HepG2 (cell line): ENCODE data around the gene IL24. TPM values are rescaled to one million over a fixed set of nuclear protein-coding genes. Genes with fewer than 3 reads are reported as not detected.
A peak's percentile ranks its signal among the peaks of the same experiment; 100 is the strongest.

Experiments used
- ATAC-seq: fragments of 200-7000 bp; cut with Tn5 transposase; 3 replicates; pipeline ENCODE4 v1.9.1; 2020; ENCODE audit warnings: mild to moderate bottlenecking, moderate library complexity
- BruUV-seq: library from RNA; stranded (reverse); fragments of 400-500 nt; replicated peaks from 2 replicates; lab custom pipeline; 2021; lab: Mats Ljungman, UMichigan
- CTCF ChIA-PET: fragments of 300-600 bp; formaldehyde crosslinking; extraction: SDS; loops from one replicate; lab custom pipeline; 2021; ENCODE audit warnings: low total read pairs, inconsistent platforms, low intra/inter-chr PET ratio; lab: Yijun Ruan, JAX
- POLR2A ChIA-PET: fragments of 350-600 bp; sonication (Branson Sonifier 250); formaldehyde crosslinking; loops from one replicate; lab custom pipeline; 2020; ENCODE audit warnings: antibody characterized with exemption, inconsistent platforms; lab: Yijun Ruan, JAX
- DNase-seq: peaks from one replicate; pipeline ENCODE4 v3.0.0-alpha.2; 2015; ENCODE audit warnings: low spot score
- FAIRE-seq: peaks from 3 replicates; lab custom pipeline; 2011; peaks lifted over from hg19 to GRCh38; lab: Jason Lieb, UNC
- H2AFZ ChIP-seq: one replicate; pipeline ENCODE4 v1.6.1; 2011; ENCODE audit warnings: low read length, inconsistent platforms
- H3K27ac ChIP-seq: fragments of 300-600 bp; 3 replicates; pipeline ENCODE4 v1.8.0; 2011; ENCODE audit warnings: mixed run types, mild to moderate bottlenecking, mixed read lengths, low read length, inconsistent platforms; ENCODE audit not compliant: insufficient read depth; ENCODE audit errors: extremely low read length
- H3K27me3 ChIP-seq, 2 experiments: fragments of 200-600 bp in 1 of 2; 2 replicates in 1 of 2; 3 replicates in 1 of 2; pipeline versions ENCODE4 v1.6.0 to v1.8.0; 2011; ENCODE audit warnings: low read length in 2 of 2, mild to moderate bottlenecking in 2 of 2, moderate library complexity in 2 of 2, inconsistent platforms in 1 of 2; ENCODE audit not compliant: insufficient read depth in 2 of 2, control insufficient read depth in 1 of 2
- H3K36me3 ChIP-seq, 2 experiments: fragments of 200-600 bp in 1 of 2; replicated peaks in 1 of 2; 2 replicates in 1 of 2; 3 replicates in 1 of 2; pipeline versions ENCODE4 v1.5.1 to v1.8.0; 2011; ENCODE audit warnings: low read length in 2 of 2, inconsistent platforms in 1 of 2; ENCODE audit not compliant: insufficient read depth in 2 of 2, control insufficient read depth in 1 of 2
- H3K4me1 ChIP-seq: 2 replicates; pipeline ENCODE4 v1.5.1; 2012; ENCODE audit warnings: low read length, inconsistent platforms; ENCODE audit not compliant: insufficient read depth
- H3K4me2 ChIP-seq: 2 replicates; pipeline ENCODE4 v1.6.0; 2011; ENCODE audit warnings: low read depth, low read length, inconsistent platforms
- H3K4me3 ChIP-seq, 3 experiments: fragments of 200-600 bp in 1 of 3; sonication (generic), shearing (Covaris generic) in 1 of 3; replicated peaks in 1 of 3; 2 replicates each; pipeline ENCODE4 v1.5.1; 2011 to 2016; ENCODE audit warnings: low read length in 3 of 3, inconsistent platforms in 2 of 3, low read depth in 2 of 3, mild to moderate bottlenecking in 2 of 3, control low read depth in 1 of 3, mixed read lengths in 1 of 3; ENCODE audit not compliant: insufficient read depth in 1 of 3
- H3K79me2 ChIP-seq: one replicate; pipeline ENCODE4 v1.6.1; 2011; ENCODE audit warnings: low read length, inconsistent platforms; ENCODE audit not compliant: insufficient read depth
- H3K9ac ChIP-seq: 2 replicates; pipeline ENCODE4 v1.6.0; 2011; ENCODE audit warnings: mild to moderate bottlenecking, low read depth, low read length, inconsistent platforms; ENCODE audit not compliant: insufficient read depth
- H3K9me3 ChIP-seq: 2 replicates; pipeline ENCODE4 v1.5.1; 2012; ENCODE audit warnings: mild to moderate bottlenecking, low read length
- H4K20me1 ChIP-seq: 2 replicates; pipeline ENCODE4 v1.6.0; 2011; ENCODE audit warnings: inconsistent platforms, mild to moderate bottlenecking, low read length, moderate library complexity; ENCODE audit not compliant: insufficient read depth
- BCL6 ChIP-seq: IDR thresholded peaks from 2 replicates; pipeline ENCODE4 v1.6.1; 2016; ENCODE audit warnings: missing genetic modification reagents, missing compliant biosample characterization
- GTF3A ChIP-seq: sonication (generic); formaldehyde crosslinking; conservative IDR thresholded peaks from 2 replicates; pipeline ENCODE4 v1.4.0; 2020; ENCODE audit warnings: mild to moderate bottlenecking, missing genetic modification reagents
- KAT7 ChIP-seq: IDR thresholded peaks from 2 replicates; pipeline ENCODE4 v1.6.1; 2018; ENCODE audit warnings: borderline replicate concordance, missing compliant biosample characterization
- PCBP1 ChIP-seq: fragments of 200-400 bp; formaldehyde crosslinking; IDR thresholded peaks from 2 replicates; pipeline ENCODE4 v1.6.1; 2017; ENCODE audit warnings: mild to moderate bottlenecking, low read depth, low read length, borderline replicate concordance
- TCF7 ChIP-seq: sonication (generic); IDR thresholded peaks from 2 replicates; pipeline ENCODE4 v1.6.1; 2016; ENCODE audit warnings: antibody characterized with exemption, low read depth
- UBTF ChIP-seq: sonication (generic); formaldehyde crosslinking; IDR thresholded peaks from 2 replicates; pipeline ENCODE4 v1.4.0; 2020; ENCODE audit warnings: mild to moderate bottlenecking, missing genetic modification reagents
- ZEB1 ChIP-seq: IDR thresholded peaks from 2 replicates; pipeline ENCODE4 v1.6.1; 2012; ENCODE audit warnings: mild to moderate bottlenecking, low read depth, inconsistent platforms; ENCODE audit not compliant: insufficient replicate concordance
- ZMYM2 ChIP-seq: sonication (generic); formaldehyde crosslinking; IDR thresholded peaks from 2 replicates; pipeline ENCODE4 v1.8.0; 2022; ENCODE audit warnings: mild to moderate bottlenecking, missing genetic modification reagents
- ZNF670 ChIP-seq: sonication (generic); formaldehyde crosslinking; IDR thresholded peaks from 2 replicates; pipeline ENCODE4 v1.8.0; 2022; ENCODE audit warnings: mild to moderate bottlenecking, missing genetic modification reagents, borderline replicate concordance
- ZNF792 ChIP-seq: IDR thresholded peaks from 2 replicates; pipeline ENCODE4 v1.6.1; 2016
- ZNF839 ChIP-seq: sonication (generic); formaldehyde crosslinking; IDR thresholded peaks from 2 replicates; pipeline ENCODE4 v1.4.0; 2020; ENCODE audit warnings: missing genetic modification reagents, mild to moderate bottlenecking, borderline replicate concordance
- WGBS: methylation state at CpG from one replicate; pipeline ENCODE4 v1.1.6; 2017; ENCODE audit warnings: low lambda C conversion rate; 5-methylcytosine and 5-hydroxymethylcytosine counted together
- in situ Hi-C: cut with HindIII; loops from 2 replicates; pipeline ENCODE4 v1.10.0; 2017; ENCODE audit warnings: low pct_unique_long_range_greater_than_20kb; ENCODE audit not compliant: extremely low pct_ligation_motif_present
- intact Hi-C: fragments of 100-400 bp; cut with micrococcal nuclease; formaldehyde crosslinking; loops from one replicate; pipeline ENCODE4 v1.10.0; 2022; ENCODE audit not compliant: unreplicated experiment
- polyA plus RNA-seq, 8 experiments: library from polyadenylated mRNA; depleted of rRNA in 3 of 8; stranded (reverse) in 7 of 8; unstranded in 1 of 8; fragments of >200 nt; fragmentation: Illumina TruSeq in 4 of 8; extraction: Trizol in 4 of 8; gene quantifications; 2 replicates each; pipeline versions ENCODE4 v1.2.1 to v1.2.3, GENCODE V29; 2011 to 2016; ENCODE audit warnings: low read depth in 4 of 8, missing spikeins in 1 of 8, mixed read lengths in 1 of 8; ENCODE audit not compliant: insufficient read depth in 1 of 8
- total RNA-seq, 5 experiments: library from RNA; depleted of rRNA; stranded (reverse); fragments of >200 nt; fragmentation: Illumina TruSeq; extraction: Trizol; gene quantifications; 2 replicates each; pipeline ENCODE4 v1.2.3, GENCODE V29; 2016; ENCODE audit warnings: low read depth in 1 of 5
- TF ChIP-seq, protein P1 (sequence below): sonication (generic); formaldehyde crosslinking; IDR thresholded peaks from 2 replicates; pipeline ENCODE4 v1.8.0; 2022; ENCODE audit warnings: missing genetic modification reagents, mild to moderate bottlenecking, inconsistent platforms, borderline replicate concordance

Gene IL24
- total and polyA plus RNA-seq, 2 of the 13 experiments (the other 11 are each of a cell fraction or from before 2014, with no cell fraction given) = not detected

- no peaks in the 10 kb centered on the region for H3K36me3 ChIP-seq
- H3K9me3 ChIP-seq = peaks cover 2% of the 10 kb centered on the region; the same call in 1 of the 2 replicates
- H3K79me2 ChIP-seq = no peaks in the 10 kb centered on the region
- TF ChIP-seq KAT7 = no peak
- TF ChIP-seq ZNF792 (CRISPR knock-in tag) = peak; percentile 55; the same call in 1 of the 2 replicates
- no peaks in the 10 kb centered on the region for H3K27me3 ChIP-seq
- no peaks in the 10 kb centered on the region for H4K20me1 ChIP-seq
- ChIA-PET POLR2A (no interaction called here), CTCF (no interaction called here)
- no peak overlapping the region for H3K9ac ChIP-seq
- BruUV-seq = no TSS peak
- FAIRE-seq (no peak), DNase-seq (no peak), ATAC-seq (no peak)
- no peak overlapping the region for H3K4me2 ChIP-seq
- no peak overlapping the region for H3K27ac ChIP-seq
- no peak overlapping the region for H2AFZ ChIP-seq
- no peak overlapping the region for H3K4me3 ChIP-seq
- H3K4me1 ChIP-seq = no peaks in the 10 kb centered on the region
- in situ Hi-C loops (no loop called here), intact Hi-C loops (no loop called here)
- 33% methylated on average over 3 of the region's 3 CpGs for WGBS
Measured at GRCh38 chr1:206872139-206872538, 25.1 kb upstream of the IL24 start.

- no peak for ATAC-seq
- no peaks in the 10 kb centered on the region for H3K79me2 ChIP-seq
- H3K4me1 ChIP-seq = no peaks in the 10 kb centered on the region
- ChIA-PET CTCF (no interaction called here), POLR2A (no interaction called here)
- no peak overlapping the region for H3K4me3 ChIP-seq
- FAIRE-seq = no peak
- H3K4me2 ChIP-seq = no peak overlapping the region
- no peaks in the 10 kb centered on the region for H3K27me3 ChIP-seq
- H4K20me1 ChIP-seq = no peaks in the 10 kb centered on the region
- no peaks in the 10 kb centered on the region for H3K36me3 ChIP-seq
- no TSS peak for BruUV-seq
- DNase-seq = no peak
- WGBS = 6% methylated on average over 3 of the region's 3 CpGs
- intact Hi-C loops (no loop called here), in situ Hi-C loops (no loop called here)
- H3K9ac ChIP-seq = no peak overlapping the region
- H3K9me3 ChIP-seq = peaks cover 17% of the 10 kb centered on the region
- no peak overlapping the region for H2AFZ ChIP-seq
- H3K27ac ChIP-seq = no peak overlapping the region
- TF ChIP-seq UBTF (CRISPR knock-in tag) (no peak), GTF3A (no peak), TCF7 (no peak), ZMYM2 (CRISPR knock-in tag) (no peak), ZNF670 (no peak), ZNF839 (CRISPR knock-in tag) (no peak), ZEB1 (no peak), PCBP1 (no peak), BCL6 (CRISPR knock-in tag) (no peak)
- TF ChIP-seq, protein P1, sequence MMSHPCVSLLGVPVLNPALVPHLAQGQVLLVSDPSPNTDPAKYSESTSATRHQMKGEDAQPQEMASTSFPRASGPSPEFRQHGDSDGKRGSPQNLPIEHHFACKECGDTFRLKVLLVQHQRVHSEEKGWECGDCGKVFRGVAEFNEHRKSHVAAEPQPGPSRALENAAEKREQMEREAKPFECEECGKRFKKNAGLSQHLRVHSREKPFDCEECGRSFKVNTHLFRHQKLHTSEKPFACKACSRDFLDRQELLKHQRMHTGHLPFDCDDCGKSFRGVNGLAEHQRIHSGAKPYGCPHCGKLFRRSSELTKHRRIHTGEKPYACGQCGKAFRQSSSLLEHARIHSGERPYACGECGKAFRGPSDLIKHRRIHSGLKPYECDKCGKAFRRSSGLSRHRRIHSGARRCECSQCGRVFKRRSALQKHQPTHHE (CRISPR knock-in tag) = no peak
Measured at GRCh38 chr1:206873603-206874188, 23.5 kb upstream of the IL24 start.
